HFF-Myc (cell line): Measurements from ENCODE around the gene FLII.

Source experiments
- DNase-seq: peaks from one replicate; pipeline ENCODE4 v3.0.0-alpha.2; 2011; ENCODE audit warnings: low read depth; ENCODE audit errors: extremely low read depth
- H3K4me3 ChIP-seq: replicated peaks from 2 replicates; pipeline ENCODE4 v1.5.1; 2011; ENCODE audit warnings: low read depth, mild to moderate bottlenecking, control low read depth, low read length
- TF ChIP-seq, protein P1 (sequence below): IDR thresholded peaks from 2 replicates; pipeline ENCODE4 v1.5.1; 2012; ENCODE audit warnings: mild to moderate bottlenecking, low read depth, low read length, control low read depth; ENCODE audit errors: missing control alignments

Gene FLII

DNA sequence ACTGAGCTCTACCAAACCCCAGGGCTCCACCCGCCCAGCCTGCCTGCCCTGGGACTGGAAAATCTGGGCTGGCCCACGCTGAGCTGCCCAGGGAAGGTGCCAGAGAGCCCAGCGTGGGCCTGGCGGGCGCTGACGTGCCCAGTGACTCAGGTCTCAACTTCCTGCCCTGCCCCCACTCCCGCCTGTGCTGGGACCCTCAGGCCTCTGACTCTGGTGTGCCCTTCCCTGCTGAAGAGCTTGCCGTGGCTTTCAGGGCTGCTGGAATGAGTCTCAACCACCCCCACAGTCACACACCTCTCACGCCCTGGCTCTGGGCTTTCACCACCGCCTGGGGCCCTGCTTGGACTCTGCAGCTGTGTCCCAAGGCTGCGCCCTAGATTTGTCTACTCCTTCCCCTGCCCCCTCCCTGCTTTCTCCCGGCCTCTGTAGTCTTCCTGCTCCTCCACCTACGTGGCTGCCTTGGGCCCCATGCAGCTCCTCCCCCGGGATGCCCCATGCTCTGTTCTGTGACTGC is 22.7 kb downstream of the FLII start:
- TF ChIP-seq, protein P1, sequence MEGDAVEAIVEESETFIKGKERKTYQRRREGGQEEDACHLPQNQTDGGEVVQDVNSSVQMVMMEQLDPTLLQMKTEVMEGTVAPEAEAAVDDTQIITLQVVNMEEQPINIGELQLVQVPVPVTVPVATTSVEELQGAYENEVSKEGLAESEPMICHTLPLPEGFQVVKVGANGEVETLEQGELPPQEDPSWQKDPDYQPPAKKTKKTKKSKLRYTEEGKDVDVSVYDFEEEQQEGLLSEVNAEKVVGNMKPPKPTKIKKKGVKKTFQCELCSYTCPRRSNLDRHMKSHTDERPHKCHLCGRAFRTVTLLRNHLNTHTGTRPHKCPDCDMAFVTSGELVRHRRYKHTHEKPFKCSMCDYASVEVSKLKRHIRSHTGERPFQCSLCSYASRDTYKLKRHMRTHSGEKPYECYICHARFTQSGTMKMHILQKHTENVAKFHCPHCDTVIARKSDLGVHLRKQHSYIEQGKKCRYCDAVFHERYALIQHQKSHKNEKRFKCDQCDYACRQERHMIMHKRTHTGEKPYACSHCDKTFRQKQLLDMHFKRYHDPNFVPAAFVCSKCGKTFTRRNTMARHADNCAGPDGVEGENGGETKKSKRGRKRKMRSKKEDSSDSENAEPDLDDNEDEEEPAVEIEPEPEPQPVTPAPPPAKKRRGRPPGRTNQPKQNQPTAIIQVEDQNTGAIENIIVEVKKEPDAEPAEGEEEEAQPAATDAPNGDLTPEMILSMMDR, result no peak
- DNase-seq, result peak; percentile 30

DNA sequence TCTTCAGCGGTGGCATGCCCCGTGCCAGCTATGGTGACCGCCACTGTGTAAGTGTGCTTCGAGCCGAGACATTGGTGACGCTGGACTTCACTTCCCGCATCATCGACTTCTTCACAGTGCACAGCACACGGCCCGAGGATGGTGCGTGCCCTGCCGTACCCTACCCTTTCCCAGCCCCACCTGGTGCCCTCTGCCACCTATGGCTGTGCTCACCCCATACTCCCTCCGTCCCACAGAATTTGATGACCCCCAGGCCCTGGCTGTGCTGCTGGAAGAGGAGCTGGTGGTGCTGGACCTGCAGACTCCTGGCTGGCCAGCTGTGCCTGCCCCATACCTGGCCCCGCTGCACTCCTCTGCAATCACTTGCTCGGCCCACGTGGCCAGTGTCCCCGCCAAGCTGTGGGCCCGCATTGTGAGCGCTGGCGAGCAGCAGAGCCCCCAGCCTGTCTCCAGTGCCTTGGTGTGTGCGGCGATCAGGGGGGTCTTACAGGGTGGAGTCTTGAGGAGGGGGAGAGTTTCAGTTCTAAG is 23.6 kb downstream of the FLII start:
- H3K4me3 ChIP-seq, result no peak overlapping the region
- TF ChIP-seq, protein P1, result no peak
- DNase-seq, result no peak

More for the DNA sequence above, 22.7 kb downstream of the FLII start:
- no peak overlapping the region for H3K4me3 ChIP-seq

DNA sequence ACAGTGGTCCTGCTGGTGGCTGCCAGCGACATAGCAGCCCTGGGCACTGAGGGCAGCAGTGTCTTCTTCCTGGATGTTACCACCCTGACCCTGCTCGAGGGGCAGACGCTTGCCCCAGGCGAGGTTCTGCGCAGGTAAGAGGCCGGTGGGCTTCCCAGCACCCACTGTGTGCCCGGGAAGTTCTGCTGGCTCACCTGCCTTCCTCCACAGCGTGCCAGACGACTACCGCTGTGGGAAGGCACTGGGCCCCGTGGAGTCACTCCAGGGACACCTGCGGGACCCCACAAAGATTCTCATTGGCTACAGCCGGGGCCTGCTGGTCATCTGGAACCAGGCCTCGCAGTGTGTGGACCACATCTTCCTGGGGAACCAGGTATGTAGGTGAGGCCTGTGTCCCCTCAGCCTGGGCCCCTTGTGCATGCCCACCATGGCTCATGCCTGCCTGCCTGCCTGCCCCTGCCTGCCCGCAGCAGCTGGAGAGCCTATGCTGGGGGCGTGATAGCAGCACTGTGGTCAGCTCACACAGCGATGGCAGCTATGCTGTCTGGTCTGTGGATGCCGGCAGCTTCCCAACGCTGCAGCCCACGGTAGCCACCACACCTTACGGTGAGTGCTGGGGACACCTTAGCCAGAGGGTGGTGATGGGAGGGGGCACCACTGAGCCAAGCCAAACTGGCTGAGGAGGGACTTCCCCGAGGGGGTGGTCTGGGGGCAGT is 24.6 kb downstream of the FLII start:
- H3K4me3 ChIP-seq, result no peak overlapping the region
- DNase-seq, result no peak
- TF ChIP-seq, protein P1, result no peak

GRCh38 chr17:18231164-18231563 is 27.4 kb downstream of the FLII start:
- no peak for DNase-seq
- TF ChIP-seq, protein P1, result no peak
- H3K4me3 ChIP-seq, result no peak overlapping the region

GRCh38 chr17:18230288-18231141 is 28.0 kb downstream of the FLII start:
- TF ChIP-seq, protein P1, result no peak
- DNase-seq, result no peak
- H3K4me3 ChIP-seq, result no peak overlapping the region

DNA sequence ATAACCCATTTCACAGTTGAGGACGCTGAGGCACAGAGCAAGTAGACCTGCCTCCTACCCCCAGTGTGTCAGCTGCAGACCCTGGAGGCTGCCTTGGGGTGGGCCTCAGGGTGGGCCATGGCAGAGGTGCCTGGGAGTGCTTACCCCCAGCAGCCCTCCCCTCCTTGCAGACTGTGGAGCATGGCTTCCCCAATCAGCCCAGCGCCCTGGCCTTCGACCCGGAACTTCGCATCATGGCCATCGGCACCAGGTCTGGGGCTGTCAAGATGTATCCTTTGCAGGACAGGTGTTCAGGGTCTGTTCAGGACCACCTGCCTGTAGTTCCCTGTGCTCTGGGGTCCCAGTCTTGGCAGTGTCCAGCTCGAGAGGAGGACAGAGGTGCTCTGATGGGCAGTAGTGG is 28.8 kb downstream of the FLII start:
- DNase-seq, result no peak
- no peak overlapping the region for H3K4me3 ChIP-seq
- TF ChIP-seq, protein P1, result no peak
